Psoas muscle (tissue), 8 donors: ENCODE measurements around the gene FOXN4. TPM values are rescaled to one million over a fixed set of nuclear protein-coding genes. Genes with fewer than 3 reads are reported as not detected.

Source experiments
- ATAC-seq, 4 donors: fragments of 200-7000 bp; cut with Tn5 transposase; one replicate each; pipeline ENCODE4 v1.9.1; 2020; ENCODE audit warnings: moderate library complexity in 3 of 4, mild to moderate bottlenecking in 2 of 4
- DNase-seq, 2 donors: peaks; one replicate each; pipeline ENCODE4 v3.0.0-alpha.2; 2020
- H3K27ac ChIP-seq: fragments of 200-600 bp; one replicate; pipeline ENCODE4 v1.8.0; 2022
- H3K27me3 ChIP-seq, 3 donors: fragments of 200-600 bp in 1 of 3; one replicate each; pipeline versions ENCODE4 v1.6.1 to v1.8.0; 2013 to 2022; ENCODE audit warnings: low read length in 2 of 3, mild to moderate bottlenecking in 2 of 3, moderate library complexity in 1 of 3; ENCODE audit not compliant: insufficient read depth in 3 of 3
- H3K36me3 ChIP-seq, 2 donors: fragments of 200-600 bp in 1 of 2; one replicate each; pipeline versions ENCODE4 v1.6.1 to v1.8.0; 2013 to 2022; ENCODE audit warnings: low read depth in 1 of 2, mild to moderate bottlenecking in 1 of 2, moderate library complexity in 1 of 2; ENCODE audit not compliant: insufficient read depth in 1 of 2
- H3K4me1 ChIP-seq: fragments of 200-600 bp; one replicate; pipeline ENCODE4 v1.8.0; 2022
- H3K4me3 ChIP-seq: fragments of 200-600 bp; one replicate; pipeline ENCODE4 v1.8.0; 2022; ENCODE audit warnings: mild to moderate bottlenecking
- H3K9me3 ChIP-seq: fragments of 200-600 bp; one replicate; pipeline ENCODE4 v1.8.0; 2022
- WGBS, 3 donors: extraction: QIAGEN DNeasy Blood & Tissue Kit; methylation state at CpG; one replicate each; pipeline versions ENCODE4 v1.1.6 to v1.1.7; 2013; 5-methylcytosine and 5-hydroxymethylcytosine counted together
- intact Hi-C, 2 donors: fragments of 100-400 bp; cut with DNase I; formaldehyde crosslinking; loops; one replicate each; pipeline versions ENCODE4 v1.11.0 to v1.14.2; 2022
- polyA plus RNA-seq, 3 donors: library from polyadenylated mRNA; stranded (reverse); fragments of 200-250 nt; gene quantifications; one replicate each; pipeline ENCODE4 v1.2.3, GENCODE V29; 2013
- total RNA-seq, 4 donors: library from RNA; stranded (reverse); fragmentation: NEBNext Ultra II Directional in 2 of 4; extraction: Animal tissue kit (Norgen Biotek cat#: 25700) in 2 of 4; gene quantifications; one replicate each; pipeline versions ENCODE4 v1.2.1 to v1.2.4, GENCODE V29; 2021 to 2023
- TF ChIP-seq, protein P1 (sequence below): fragments of 200-600 bp; IDR thresholded peaks from one replicate; pipeline ENCODE4 v1.8.0; 2022; ENCODE audit warnings: antibody characterized with exemption
- donor health status: healthy with polysubstance abuse.
- donor health status: DM: no; HTN: no; CAD: no; lungs with moderate emphysema.
- donor health status: Bipolar disorder and iron deficiency.
- donor health status: healthy.
- donor health status: DM: yes; HTN: yes; CAD: no.
- donor health status: DM: no; HTN: no; CAD: no.
- donor health status: DM: no; HTN: no; CAD: no.
- donor health status: DM: yes; HTN: yes; CAD: no.

Gene FOXN4
- total and polyA plus RNA-seq, 7 donors: 0.01 to 0.03 TPM; not detected in 5

GRCh38 chr12:109273354-109273753 is 35.7 kb downstream of the FOXN4 start:
- Histone ChIP-seq H3K27me3 (no peaks in the 10 kb centered on the region), H3K4me3 (no peak overlapping the region), H3K36me3 (peaks cover 0 to 12% of the 10 kb centered on the region in 2 donors), H3K27ac (no peak overlapping the region), H3K9me3 (no peaks in the 10 kb centered on the region), H3K4me1 (no peaks in the 10 kb centered on the region)
- 24 to 30% (median 29%) methylated on average over 16 of the region's 16 CpGs for WGBS, 3 donors
- ATAC-seq: peak in 3 of 4 donors; percentile 3 to 11 (median 4)
- TF ChIP-seq, protein P1, sequence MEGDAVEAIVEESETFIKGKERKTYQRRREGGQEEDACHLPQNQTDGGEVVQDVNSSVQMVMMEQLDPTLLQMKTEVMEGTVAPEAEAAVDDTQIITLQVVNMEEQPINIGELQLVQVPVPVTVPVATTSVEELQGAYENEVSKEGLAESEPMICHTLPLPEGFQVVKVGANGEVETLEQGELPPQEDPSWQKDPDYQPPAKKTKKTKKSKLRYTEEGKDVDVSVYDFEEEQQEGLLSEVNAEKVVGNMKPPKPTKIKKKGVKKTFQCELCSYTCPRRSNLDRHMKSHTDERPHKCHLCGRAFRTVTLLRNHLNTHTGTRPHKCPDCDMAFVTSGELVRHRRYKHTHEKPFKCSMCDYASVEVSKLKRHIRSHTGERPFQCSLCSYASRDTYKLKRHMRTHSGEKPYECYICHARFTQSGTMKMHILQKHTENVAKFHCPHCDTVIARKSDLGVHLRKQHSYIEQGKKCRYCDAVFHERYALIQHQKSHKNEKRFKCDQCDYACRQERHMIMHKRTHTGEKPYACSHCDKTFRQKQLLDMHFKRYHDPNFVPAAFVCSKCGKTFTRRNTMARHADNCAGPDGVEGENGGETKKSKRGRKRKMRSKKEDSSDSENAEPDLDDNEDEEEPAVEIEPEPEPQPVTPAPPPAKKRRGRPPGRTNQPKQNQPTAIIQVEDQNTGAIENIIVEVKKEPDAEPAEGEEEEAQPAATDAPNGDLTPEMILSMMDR: no peak
- DNase-seq: no peak
- intact Hi-C loops: loop anchor here in 1 of 2 donors (5.0 kb wide), 1 partner anchor 114 kb away; no protein-coding TSS in a partner anchor

GRCh38 chr12:109271418-109271817 is 37.7 kb downstream of the FOXN4 start:
- Histone ChIP-seq H3K27ac (no peak overlapping the region), H3K4me3 (no peak overlapping the region), H3K4me1 (no peaks in the 10 kb centered on the region), H3K27me3 (no peaks in the 10 kb centered on the region), H3K36me3 (peaks cover 0 to 31% of the 10 kb centered on the region in 2 donors), H3K9me3 (no peaks in the 10 kb centered on the region)
- ATAC-seq (peak in 3 of 4 donors; percentile 1 to 7 (median 4)), DNase-seq (no peak)
- TF ChIP-seq, protein P1: no peak
- intact Hi-C loops: loop anchor here in 1 of 2 donors (5.0 kb wide), 1 partner anchor 116 kb away; no protein-coding TSS in a partner anchor
- 82 to 95% (median 84%) methylated on average over 3 of the region's 3 CpGs for WGBS, 3 donors

DNA sequence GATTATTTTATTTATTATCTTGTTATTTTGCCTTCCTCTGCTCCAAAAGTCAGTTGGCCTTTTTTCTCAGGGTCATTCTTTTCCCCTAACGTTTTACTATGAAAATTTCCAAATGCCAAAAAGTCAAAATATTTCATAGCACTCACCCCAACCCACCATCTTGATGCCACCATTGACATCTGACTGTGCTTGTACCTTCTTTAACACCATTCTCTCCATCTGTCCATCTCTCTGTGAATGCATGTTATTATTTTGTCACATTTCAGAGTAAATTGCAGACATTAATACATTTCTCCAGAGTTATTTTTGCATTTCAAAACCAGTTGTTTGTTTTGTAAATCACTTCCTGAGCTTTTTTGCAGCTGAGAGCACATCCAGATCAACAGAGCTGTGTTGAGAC is 38.6 kb downstream of the FOXN4 start:
- Histone ChIP-seq H3K27me3 (no peaks in the 10 kb centered on the region), H3K36me3 (peaks cover 3 to 41% of the 10 kb centered on the region in 2 donors), H3K4me3 (no peak overlapping the region), H3K9me3 (no peaks in the 10 kb centered on the region), H3K27ac (no peak overlapping the region), H3K4me1 (no peaks in the 10 kb centered on the region)
- DNase-seq: no peak
- intact Hi-C loops: loop anchor here in 1 of 2 donors (5.0 kb wide), 1 partner anchor 117 kb away; no protein-coding TSS in a partner anchor
- WGBS, 3 donors: 0 to 30% (median 9%) methylated on average over 1 of the region's 1 CpG
- TF ChIP-seq, protein P1: no peak
- no peak for ATAC-seq

DNA sequence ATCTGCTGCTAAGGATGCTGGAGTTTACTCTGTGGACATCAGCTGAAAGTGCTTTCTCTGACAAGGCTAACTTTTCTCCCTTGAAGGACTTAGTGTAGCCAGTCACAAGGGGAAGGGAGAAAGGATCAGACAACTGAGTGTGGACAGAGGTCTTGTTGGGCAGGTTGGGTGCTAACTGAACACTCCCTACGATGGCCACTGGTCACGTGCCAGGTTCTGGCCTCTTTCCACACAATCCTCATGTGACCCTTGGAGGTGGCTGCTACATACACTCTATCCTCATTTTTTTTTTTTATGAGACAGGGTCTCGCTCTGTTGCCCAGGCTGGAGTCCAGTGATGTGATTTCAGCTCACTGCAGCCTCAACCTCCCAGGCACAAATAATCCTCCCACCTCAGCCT is 39.7 kb downstream of the FOXN4 start:
- no peaks in the 10 kb centered on the region for H3K9me3 ChIP-seq
- no peak overlapping the region for H3K4me3 ChIP-seq
- peaks cover 8 to 51% of the 10 kb centered on the region in 2 donors for H3K36me3 ChIP-seq
- ATAC-seq (peak in 2 of 4 donors; percentile 18 to 21), DNase-seq (no peak)
- TF ChIP-seq, protein P1: no peak
- no peak overlapping the region for H3K27ac ChIP-seq
- intact Hi-C loops: no loop called here
- H3K27me3 ChIP-seq: no peaks in the 10 kb centered on the region
- no peaks in the 10 kb centered on the region for H3K4me1 ChIP-seq
- WGBS, 3 donors: 26 to 35% (median 35%) methylated on average over 3 of the region's 3 CpGs

DNA sequence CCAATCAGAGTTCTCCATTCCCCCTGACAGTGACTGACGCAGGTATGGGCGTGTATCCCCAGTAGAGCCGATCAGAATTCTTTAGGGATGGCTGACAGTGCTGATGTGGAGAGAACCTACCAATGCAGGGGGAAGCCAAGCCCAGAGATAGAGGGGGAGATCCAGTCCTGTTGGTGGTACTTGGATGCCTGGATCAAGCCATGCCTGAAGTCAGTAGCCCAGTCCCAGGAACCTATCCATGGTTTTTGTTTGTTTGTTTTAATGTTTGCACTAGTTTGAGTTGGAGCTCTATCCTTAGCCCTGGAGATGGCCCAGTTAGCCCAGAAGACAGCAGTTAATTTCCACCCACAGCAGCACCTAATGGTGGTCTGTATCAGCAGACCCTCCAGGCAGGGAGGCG is 40.2 kb downstream of the FOXN4 start:
- Histone ChIP-seq H3K27ac (no peak overlapping the region), H3K4me1 (no peaks in the 10 kb centered on the region), H3K27me3 (no peaks in the 10 kb centered on the region), H3K36me3 (peaks cover 8 to 57% of the 10 kb centered on the region in 2 donors), H3K9me3 (no peaks in the 10 kb centered on the region), H3K4me3 (no peak overlapping the region)
- intact Hi-C loops: no loop called here
- DNase-seq: no peak
- ATAC-seq: no peak
- TF ChIP-seq, protein P1: no peak
- 85 to 90% (median 89%) methylated on average over 4 of the region's 4 CpGs for WGBS, 3 donors
